Thyroid gland (tissue), 4 donors: ENCODE data around the gene ITIH2. TPM values are rescaled to one million over a fixed set of nuclear protein-coding genes. Genes with fewer than 3 reads are reported as not detected.
"Not testable (repeated sequence)": the region's sequence is repeated elsewhere in the genome, so short reads cannot be mapped to it uniquely, and the experiment has no call there.

ENCODE experiments used
- DNase-seq, 2 donors: peaks; one replicate each; pipeline ENCODE4 v3.0.0-alpha.2; 2019
- H3K27ac ChIP-seq, 3 donors: fragments of 200-600 bp; sonication (generic); 1 replicate in 2 of 3; 2 replicates in 1 of 3; pipeline ENCODE4 v1.5.1; 2016 to 2019; ENCODE audit warnings: mild to moderate bottlenecking in 1 of 3, moderate library complexity in 1 of 3
- H3K27me3 ChIP-seq: fragments of 200-600 bp; sonication (generic); one replicate; pipeline ENCODE4 v1.5.1; 2019
- H3K36me3 ChIP-seq, 2 donors: fragments of 200-600 bp; sonication (generic); one replicate each; pipeline ENCODE4 v1.5.1; 2016 to 2019
- H3K4me1 ChIP-seq, 2 donors: fragments of 200-600 bp; sonication (generic); one replicate each; pipeline ENCODE4 v1.5.1; 2017 to 2019
- H3K4me3 ChIP-seq, 3 donors: fragments of 200-600 bp; sonication (generic); replicated peaks in 1 of 3; 1 replicate in 2 of 3; 2 replicates in 1 of 3; pipeline ENCODE4 v1.5.1; 2016; ENCODE audit warnings: mild to moderate bottlenecking in 1 of 3
- H3K9me3 ChIP-seq: fragments of 200-600 bp; sonication (generic); one replicate; pipeline ENCODE4 v1.5.1; 2017
- CTCF ChIP-seq, 6 experiments: fragments of 200-600 bp in 3 of 6; fragments of 450-650 bp in 3 of 6; sonication (generic) in 3 of 6; IDR thresholded peaks; one replicate each; pipeline ENCODE4 v1.5.1; 2016 to 2019; ENCODE audit warnings: antibody characterized with exemption in 6 of 6, mild to moderate bottlenecking in 2 of 6, inconsistent platforms in 1 of 6, moderate library complexity in 1 of 6
- POLR2A ChIP-seq, 2 donors: fragments of 450-650 bp; IDR thresholded peaks; one replicate each; pipeline ENCODE4 v1.6.1; 2017; ENCODE audit warnings: antibody characterized with exemption in 2 of 2, mild to moderate bottlenecking in 2 of 2, moderate library complexity in 1 of 2
- WGBS, 2 donors: methylation state at CpG; one replicate each; pipeline ENCODE4 v1.1.5; 2017; 5-methylcytosine and 5-hydroxymethylcytosine counted together
- intact Hi-C: fragments of 100-400 bp; cut with DNase I; formaldehyde crosslinking; loops from one replicate; pipeline ENCODE4 v1.15.1; 2023
- total RNA-seq, 4 donors: library from RNA; depleted of rRNA; stranded (reverse); fragments of >200 nt; gene quantifications; one replicate each; pipeline ENCODE4 v1.2.3, GENCODE V29; 2016

Gene ITIH2
- total RNA-seq, 4 donors from 2014 or later: not detected

- no peaks in the 10 kb centered on the region for H3K4me1 ChIP-seq
- intact Hi-C loops: no loop called here
Observed at GRCh38 chr10:7766241-7766640, 63.1 kb downstream of the ITIH2 start.

GRCh38 chr10:7767209-7767608 is 64.1 kb downstream of the ITIH2 start:
- no peak overlapping the region for H3K27ac ChIP-seq
- WGBS, 2 donors: 94 to 95% methylated on average over 10 of the region's 10 CpGs
- TF ChIP-seq CTCF (IDR thresholded peaks at IDR 0.05) (no peak), POLR2A (IDR thresholded peaks at IDR 0.05) (no peak)
- no peaks in the 10 kb centered on the region for H3K4me1 ChIP-seq
- H3K36me3 ChIP-seq: peaks cover 36 to 54% of the 10 kb centered on the region in 2 donors
- H3K9me3 ChIP-seq: no peaks in the 10 kb centered on the region
- intact Hi-C loops: no loop called here
- DNase-seq: no peak
- no peak overlapping the region for H3K4me3 ChIP-seq
- H3K27me3 ChIP-seq: no peaks in the 10 kb centered on the region

More at GRCh38 chr10:7766241-7766640, 63.1 kb downstream of the ITIH2 start:
- no peak overlapping the region for H3K27ac ChIP-seq
- no peaks in the 10 kb centered on the region for H3K9me3 ChIP-seq
- H3K4me3 ChIP-seq: no peak overlapping the region
- no peak for DNase-seq
- peaks cover 46 to 63% of the 10 kb centered on the region in 2 donors for H3K36me3 ChIP-seq
- no peaks in the 10 kb centered on the region for H3K27me3 ChIP-seq
- WGBS, 2 donors: 85 to 92% methylated on average over 3 of the region's 3 CpGs
- no peak for TF ChIP-seq CTCF (IDR thresholded peaks at IDR 0.05)
- TF ChIP-seq POLR2A (IDR thresholded peaks at IDR 0.05): no peak

GRCh38 chr10:7768417-7768816 is 65.3 kb downstream of the ITIH2 start:
- Histone ChIP-seq H3K4me3 (no peak overlapping the region), H3K36me3 (peaks cover 25 to 42% of the 10 kb centered on the region in 2 donors), H3K27me3 (no peaks in the 10 kb centered on the region), H3K9me3 (no peaks in the 10 kb centered on the region), H3K27ac (no peak overlapping the region), H3K4me1 (peaks cover under 1 to 2% of the 10 kb centered on the region in 2 donors)
- no peak for TF ChIP-seq CTCF (IDR thresholded peaks at IDR 0.05)
- no peak for TF ChIP-seq POLR2A (IDR thresholded peaks at IDR 0.05)
- intact Hi-C loops: no loop called here
- 89 to 90% methylated on average over 7 of the region's 7 CpGs for WGBS, 2 donors
- no peak for DNase-seq

GRCh38 chr10:7773845-7774801 is 71.0 kb downstream of the ITIH2 start:
- Histone ChIP-seq H3K9me3 (no peaks in the 10 kb centered on the region), H3K27me3 (no peaks in the 10 kb centered on the region), H3K4me3 (no peak overlapping the region), H3K27ac (peak overlapping the region; percentile 5 to 54 (median 33)), H3K36me3 (peaks cover 7 to 19% of the 10 kb centered on the region in 2 donors), H3K4me1 (peaks cover 8 to 12% of the 10 kb centered on the region in 2 donors)
- intact Hi-C loops: no loop called here
- TF ChIP-seq CTCF (IDR thresholded peaks at IDR 0.05) (no peak), POLR2A (IDR thresholded peaks at IDR 0.05) (no peak)
- peak; percentile 89 to 93 for DNase-seq
- WGBS, 2 donors: 57 to 59% methylated on average over 10 of the region's 10 CpGs

GRCh38 chr10:7776777-7777176 is 73.7 kb downstream of the ITIH2 start:
- no peak for TF ChIP-seq POLR2A (IDR thresholded peaks at IDR 0.05)
- no peak for DNase-seq
- intact Hi-C loops: no loop called here
- Histone ChIP-seq H3K27ac (no peak overlapping the region), H3K4me3 (no peak overlapping the region), H3K27me3 (no peaks in the 10 kb centered on the region), H3K9me3 (no peaks in the 10 kb centered on the region), H3K4me1 (peaks cover 8 to 12% of the 10 kb centered on the region in 2 donors), H3K36me3 (peaks cover 16 to 22% of the 10 kb centered on the region in 2 donors)
- 94 to 95% methylated on average over 2 of the region's 2 CpGs for WGBS, 2 donors

- intact Hi-C loops: not testable (repeated sequence)
Observed at GRCh38 chr10:7782194-7782593, 79.1 kb downstream of the ITIH2 start.

More at GRCh38 chr10:7782194-7782593, 79.1 kb downstream of the ITIH2 start:
- H3K4me3 ChIP-seq, H3K27me3 ChIP-seq, H3K9me3 ChIP-seq, H3K27ac ChIP-seq, H3K4me1 ChIP-seq, DNase-seq: not testable (repeated sequence)
- WGBS, 2 donors: 85 to 93% methylated on average over 6 of the region's 6 CpGs
- H3K36me3 ChIP-seq: peaks cover 10 to 22% of the 10 kb centered on the region in 2 donors
